Stimulated activated memory B cell treated with anti-CD40 and anti-IgM and Interleukin-4, amounts not matched to agents 10 μg/mL and 1 μg/mL and 100 μg/mL, for 72 hours (primary cell): ENCODE measurements around the gene TAMM41.
A peak's percentile ranks its signal among the peaks of the same experiment; 100 is the strongest.
"Not testable (repeated sequence)": the region's sequence is repeated elsewhere in the genome, so short reads cannot be mapped to it uniquely, and the experiment has no call there.

Source experiments
- ATAC-seq: fragments of 150-1000 bp; cut with Tn5 transposase; 2 replicates; pipeline ENCODE4 v1.10.0; 2021
- H3K27ac Mint-ChIP-seq: one replicate; pipeline ENCODE4 v1.8.0; 2022; ENCODE audit warnings: mild to moderate bottlenecking, mixed read lengths
- H3K27me3 Mint-ChIP-seq: one replicate; pipeline ENCODE4 v1.8.0; 2022; ENCODE audit warnings: mixed read lengths
- H3K36me3 Mint-ChIP-seq: one replicate; pipeline ENCODE4 v1.8.0; 2022; ENCODE audit warnings: mixed read lengths
- H3K4me1 Mint-ChIP-seq: one replicate; pipeline ENCODE4 v1.8.0; 2022; ENCODE audit warnings: mixed read lengths
- H3K4me3 Mint-ChIP-seq: one replicate; pipeline ENCODE4 v1.8.0; 2022; ENCODE audit warnings: mild to moderate bottlenecking, moderate library complexity, mixed read lengths
- H3K9me3 Mint-ChIP-seq: one replicate; pipeline ENCODE4 v1.8.0; 2022; ENCODE audit warnings: mixed read lengths

TAMM41 gene

GRCh38 chr3:11846281-11847266 lies at the start of gene TAMM41:
TSS of gene TAMM41 (minus strand) at chr3:11846885. CDS start at chr3:11846636, 249 bp downstream.
- Mint-ChIP-seq H3K36me3 (peaks cover 22% of the 10 kb centered on the region), H3K27ac (peak within 1 kb of the TSS; percentile 97), H3K27me3 (no peaks in the 10 kb centered on the region), H3K9me3 (no peaks in the 10 kb centered on the region), H3K4me1 (peaks cover 27% of the 10 kb centered on the region), H3K4me3 (peak within 1 kb of the TSS; percentile 99)
- peak; percentile 100 for ATAC-seq

- H3K4me1 Mint-ChIP-seq, result no peaks in the 10 kb centered on the region
- no peak overlapping the region for H3K27ac Mint-ChIP-seq
- peaks cover 19% of the 10 kb centered on the region for H3K27me3 Mint-ChIP-seq
- H3K9me3 Mint-ChIP-seq, result no peaks in the 10 kb centered on the region
- no peaks in the 10 kb centered on the region for H3K36me3 Mint-ChIP-seq
- ATAC-seq, result no peak
- H3K4me3 Mint-ChIP-seq, result no peak overlapping the region
Measured at GRCh38 chr3:11878837-11879236, 32.2 kb upstream of the TAMM41 start.

- not testable (repeated sequence) for H3K27ac Mint-ChIP-seq, H3K36me3 Mint-ChIP-seq, H3K9me3 Mint-ChIP-seq, H3K4me3 Mint-ChIP-seq, ATAC-seq, H3K4me1 Mint-ChIP-seq
- H3K27me3 Mint-ChIP-seq, result peaks cover 31% of the 10 kb centered on the region
Measured at GRCh38 chr3:11874707-11875106, 28.0 kb upstream of the TAMM41 start.

GRCh38 chr3:11863739-11864138 lies 17.1 kb upstream of the TAMM41 start:
- not testable (repeated sequence) for ATAC-seq, H3K27ac Mint-ChIP-seq, H3K9me3 Mint-ChIP-seq, H3K4me3 Mint-ChIP-seq, H3K36me3 Mint-ChIP-seq, H3K4me1 Mint-ChIP-seq
- peaks cover 43% of the 10 kb centered on the region for H3K27me3 Mint-ChIP-seq

- not testable (repeated sequence) for H3K4me1 Mint-ChIP-seq, H3K36me3 Mint-ChIP-seq, H3K27ac Mint-ChIP-seq, H3K9me3 Mint-ChIP-seq, ATAC-seq, H3K4me3 Mint-ChIP-seq
- H3K27me3 Mint-ChIP-seq, result peaks cover 36% of the 10 kb centered on the region
Measured at GRCh38 chr3:11862584-11862983, 15.9 kb upstream of the TAMM41 start.

- not testable (repeated sequence) for ATAC-seq, H3K9me3 Mint-ChIP-seq, H3K36me3 Mint-ChIP-seq, H3K4me1 Mint-ChIP-seq, H3K27ac Mint-ChIP-seq, H3K4me3 Mint-ChIP-seq
- H3K27me3 Mint-ChIP-seq, result peaks cover 34% of the 10 kb centered on the region
Measured at GRCh38 chr3:11862145-11862544, 15.5 kb upstream of the TAMM41 start.

- H3K36me3 Mint-ChIP-seq, H3K9me3 Mint-ChIP-seq, H3K4me1 Mint-ChIP-seq, H3K4me3 Mint-ChIP-seq, ATAC-seq, H3K27ac Mint-ChIP-seq: not testable (repeated sequence)
- H3K27me3 Mint-ChIP-seq, result peaks cover 18% of the 10 kb centered on the region
Measured at GRCh38 chr3:11860213-11860612, 13.5 kb upstream of the TAMM41 start.

- Mint-ChIP-seq H3K27me3 (no peaks in the 10 kb centered on the region), H3K27ac (no peak overlapping the region)
- no peak for ATAC-seq
Measured at GRCh38 chr3:11853450-11853849, 6.8 kb upstream of the TAMM41 start.

GRCh38 chr3:11850003-11850402 lies 3.3 kb upstream of the TAMM41 start:
- H3K27ac Mint-ChIP-seq, result no peak overlapping the region
- peaks cover 21% of the 10 kb centered on the region for H3K4me1 Mint-ChIP-seq
- ATAC-seq, result no peak
- no peaks in the 10 kb centered on the region for H3K27me3 Mint-ChIP-seq
- H3K9me3 Mint-ChIP-seq, result no peaks in the 10 kb centered on the region
- no peak overlapping the region for H3K4me3 Mint-ChIP-seq
- H3K36me3 Mint-ChIP-seq, result peaks cover 3% of the 10 kb centered on the region

More at GRCh38 chr3:11853450-11853849, 6.8 kb upstream of the TAMM41 start:
- Mint-ChIP-seq H3K9me3 (no peaks in the 10 kb centered on the region), H3K4me1 (no peaks in the 10 kb centered on the region), H3K36me3 (no peaks in the 10 kb centered on the region), H3K4me3 (no peak overlapping the region)

GRCh38 chr3:11847607-11848006 lies 922 bp upstream of the TAMM41 start:
- Mint-ChIP-seq H3K4me3 (peak overlapping the region; percentile 99), H3K9me3 (no peaks in the 10 kb centered on the region), H3K27ac (peak overlapping the region; percentile 97), H3K27me3 (no peaks in the 10 kb centered on the region), H3K36me3 (peaks cover 15% of the 10 kb centered on the region), H3K4me1 (peaks cover 27% of the 10 kb centered on the region)
- ATAC-seq, result no peak

- ATAC-seq, result no peak
- Mint-ChIP-seq H3K9me3 (no peaks in the 10 kb centered on the region), H3K27me3 (no peaks in the 10 kb centered on the region), H3K4me1 (peaks cover 27% of the 10 kb centered on the region), H3K27ac (peak overlapping the region; percentile 97), H3K4me3 (peak overlapping the region; percentile 99), H3K36me3 (peaks cover 26% of the 10 kb centered on the region)
Measured at GRCh38 chr3:11845651-11846050, 1.0 kb downstream of the TAMM41 start.

GRCh38 chr3:11844891-11845290 lies 1.8 kb downstream of the TAMM41 start:
- Mint-ChIP-seq H3K4me3 (peak overlapping the region; percentile 99), H3K27me3 (no peaks in the 10 kb centered on the region), H3K36me3 (peaks cover 34% of the 10 kb centered on the region), H3K9me3 (no peaks in the 10 kb centered on the region), H3K4me1 (peaks cover 27% of the 10 kb centered on the region), H3K27ac (peak overlapping the region; percentile 97)
- ATAC-seq, result no peak

GRCh38 chr3:11835028-11835639 lies 11.6 kb downstream of the TAMM41 start:
- Mint-ChIP-seq H3K27ac (no peak overlapping the region), H3K9me3 (no peaks in the 10 kb centered on the region), H3K4me1 (no peaks in the 10 kb centered on the region), H3K4me3 (no peak overlapping the region), H3K27me3 (no peaks in the 10 kb centered on the region), H3K36me3 (peaks cover 48% of the 10 kb centered on the region)
- ATAC-seq, result no peak

GRCh38 chr3:11832981-11833905 lies 13.4 kb downstream of the TAMM41 start:
- H3K27ac Mint-ChIP-seq, result no peak overlapping the region
- no peaks in the 10 kb centered on the region for H3K27me3 Mint-ChIP-seq
- ATAC-seq, result no peak
- H3K36me3 Mint-ChIP-seq, result peaks cover 58% of the 10 kb centered on the region
- H3K9me3 Mint-ChIP-seq, result no peaks in the 10 kb centered on the region
- no peak overlapping the region for H3K4me3 Mint-ChIP-seq
- H3K4me1 Mint-ChIP-seq, result no peaks in the 10 kb centered on the region

GRCh38 chr3:11829416-11829815 lies 17.3 kb downstream of the TAMM41 start:
- Mint-ChIP-seq H3K4me1 (no peaks in the 10 kb centered on the region), H3K9me3 (no peaks in the 10 kb centered on the region), H3K27ac (no peak overlapping the region), H3K27me3 (no peaks in the 10 kb centered on the region), H3K36me3 (peaks cover 74% of the 10 kb centered on the region), H3K4me3 (no peak overlapping the region)
- no peak for ATAC-seq
